ENCODE measurements around the gene MAP3K3.

The MAP3K3 gene

DNA sequence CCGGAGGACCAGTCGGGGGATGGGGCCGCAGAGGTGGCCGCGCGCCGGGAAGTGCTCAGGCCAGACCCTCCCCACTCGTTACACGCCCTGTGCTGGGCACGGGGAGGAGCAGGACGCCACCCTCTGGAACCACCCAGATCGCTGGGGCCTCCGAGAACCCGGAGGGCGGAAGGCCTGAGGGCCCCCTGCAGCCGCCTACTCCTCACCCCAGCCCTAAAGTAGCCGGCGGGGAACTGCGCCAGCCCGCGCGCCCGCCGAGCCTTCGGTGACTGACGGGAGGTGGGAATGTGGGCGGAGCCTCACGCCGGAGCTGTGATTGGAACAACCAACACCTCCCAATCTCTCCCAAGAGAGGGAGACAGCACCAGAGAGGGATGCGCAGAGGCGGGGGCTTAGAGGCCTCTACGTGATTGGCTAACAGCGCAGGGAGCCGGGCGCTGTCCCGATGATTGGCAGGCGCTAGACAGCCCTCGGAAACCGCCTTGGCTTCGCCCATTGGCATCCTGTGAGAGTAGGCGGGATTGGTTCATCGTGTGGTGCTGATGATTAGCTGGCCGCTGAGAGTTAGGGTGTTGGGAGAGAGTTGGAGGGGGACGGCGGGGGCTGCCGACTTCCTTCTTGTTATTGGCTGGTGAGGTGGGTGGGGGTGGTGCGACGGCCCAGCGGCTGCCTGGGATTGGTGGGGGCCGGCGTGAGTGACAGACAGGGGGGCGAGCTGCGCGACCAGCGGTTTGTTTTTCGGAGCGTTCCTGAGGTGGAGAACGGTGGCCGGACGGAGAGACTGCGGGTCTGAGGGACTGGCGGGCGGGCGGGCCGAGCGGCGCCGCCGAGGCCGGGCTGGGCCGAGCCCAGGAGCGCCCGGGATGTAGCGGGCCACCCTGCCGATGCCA, at the start of gene MAP3K3:
Gene MAP3K3, plus strand, starts transcription at position 734 of the 890 bp plus-strand sequence. CDS start 343 bp downstream, outside the sequence.
- DNase-seq: peak; percentile 96

DNA sequence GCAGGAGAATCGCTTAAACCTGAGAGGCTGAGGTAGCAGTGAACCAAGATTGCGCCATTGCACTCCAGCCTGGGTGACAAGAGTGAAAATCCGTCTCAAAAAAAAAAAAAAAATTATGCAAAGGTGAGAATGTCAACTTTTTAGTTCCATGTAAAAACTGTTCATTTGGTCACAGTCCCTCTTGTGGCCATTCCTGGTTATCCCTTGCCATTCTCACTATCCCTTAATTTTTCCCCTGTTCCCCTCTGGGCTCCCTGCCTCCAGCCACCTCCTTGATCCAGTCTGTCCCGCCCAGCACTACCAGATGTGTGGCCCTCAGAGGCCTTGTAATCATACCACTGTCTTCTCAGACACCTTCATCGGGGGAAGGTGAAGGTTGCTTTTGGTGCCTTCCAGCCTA, 48.6 kb upstream of the MAP3K3 start:
- no peak for DNase-seq

DNA sequence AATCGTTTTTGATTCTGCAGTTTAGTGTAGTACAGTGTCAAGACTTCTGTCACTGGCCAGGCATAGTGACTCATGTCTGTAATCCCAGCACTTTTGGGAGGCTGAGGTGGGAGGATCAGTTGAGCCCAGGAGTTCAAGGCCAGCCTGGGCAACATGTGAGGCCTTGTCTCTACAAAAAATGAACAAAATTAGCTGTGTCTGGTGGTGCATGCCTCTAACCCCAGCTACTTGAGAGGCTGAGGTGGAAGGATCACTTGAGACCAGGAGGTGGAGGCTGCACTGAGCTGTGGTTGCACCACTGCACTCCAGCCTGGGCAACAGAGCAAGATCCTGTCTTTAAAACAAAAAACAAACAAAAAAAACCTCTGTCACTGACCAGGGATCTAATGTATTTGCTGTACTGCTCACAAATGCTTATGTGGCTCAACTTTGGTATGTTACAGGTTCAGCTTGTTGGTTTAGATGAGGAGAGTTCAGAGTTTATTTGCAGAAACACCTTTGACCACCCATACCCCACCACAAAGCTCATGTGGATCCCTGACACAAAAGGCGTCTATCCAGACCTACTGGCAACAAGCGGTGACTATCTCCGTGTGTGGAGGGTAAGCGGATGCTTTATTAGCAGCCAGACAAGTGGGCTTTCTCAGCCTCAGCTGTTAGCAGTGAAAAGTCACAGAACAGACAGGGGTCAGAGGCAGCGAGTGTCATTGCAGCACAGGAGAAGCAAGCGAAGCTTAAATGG, 44.0 kb upstream of the MAP3K3 start:
- DNase-seq: no peak

DNA sequence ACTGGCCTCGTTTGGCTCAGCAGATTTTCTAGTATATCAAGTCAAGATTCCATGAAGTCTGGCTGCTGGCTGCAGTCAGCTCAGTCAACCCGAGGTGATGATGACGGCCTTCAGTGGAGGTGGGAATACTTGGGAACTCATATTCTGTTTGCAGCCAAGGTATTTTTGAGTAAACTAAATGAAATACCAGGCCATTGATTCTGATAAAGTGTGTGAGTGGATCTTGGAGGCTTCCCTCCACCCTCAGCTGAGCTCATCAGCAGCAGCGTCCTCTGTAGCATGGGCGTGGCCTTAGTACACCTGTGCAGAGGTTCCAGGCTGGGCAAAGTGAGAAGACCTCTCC, 43.5 kb upstream of the MAP3K3 start:
- no peak for DNase-seq

DNA sequence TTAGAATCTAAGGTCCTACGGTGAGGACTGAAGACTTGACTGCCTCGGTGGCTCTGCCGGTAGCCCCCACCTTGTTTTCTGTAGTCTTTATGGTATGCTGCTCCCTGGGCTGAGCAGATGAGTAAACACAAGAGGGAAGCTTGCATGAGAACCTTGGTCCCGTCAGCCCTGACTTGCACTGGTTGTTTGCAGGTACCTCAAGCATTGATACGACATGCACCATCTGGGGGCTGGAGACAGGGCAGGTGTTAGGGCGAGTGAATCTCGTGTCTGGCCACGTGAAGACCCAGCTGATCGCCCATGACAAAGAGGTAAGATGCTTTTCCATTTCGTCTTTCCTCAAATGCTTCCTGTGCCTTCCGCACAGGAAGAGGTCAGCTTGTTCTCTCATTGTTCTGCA, 42.6 kb upstream of the MAP3K3 start:
- DNase-seq: no peak

DNA sequence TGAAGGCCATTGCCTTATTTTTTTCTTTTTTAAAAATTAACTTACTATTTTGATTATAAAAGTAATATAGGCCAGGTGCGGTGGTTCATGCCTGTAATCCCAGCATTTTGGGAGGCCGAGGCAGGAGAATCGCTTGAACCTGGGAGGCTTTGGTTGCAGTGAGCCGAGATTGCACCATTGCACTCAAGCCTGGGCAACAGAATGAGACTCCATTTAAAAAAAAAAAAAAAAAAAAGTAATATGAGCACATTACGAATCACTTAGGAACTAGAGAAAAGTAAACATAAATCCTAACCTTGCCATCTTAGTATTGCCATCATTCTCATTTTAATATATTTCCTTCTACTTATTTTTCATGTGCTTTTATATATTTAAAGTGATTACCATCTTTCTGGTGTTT, 34.4 kb upstream of the MAP3K3 start:
- no peak for DNase-seq

DNA sequence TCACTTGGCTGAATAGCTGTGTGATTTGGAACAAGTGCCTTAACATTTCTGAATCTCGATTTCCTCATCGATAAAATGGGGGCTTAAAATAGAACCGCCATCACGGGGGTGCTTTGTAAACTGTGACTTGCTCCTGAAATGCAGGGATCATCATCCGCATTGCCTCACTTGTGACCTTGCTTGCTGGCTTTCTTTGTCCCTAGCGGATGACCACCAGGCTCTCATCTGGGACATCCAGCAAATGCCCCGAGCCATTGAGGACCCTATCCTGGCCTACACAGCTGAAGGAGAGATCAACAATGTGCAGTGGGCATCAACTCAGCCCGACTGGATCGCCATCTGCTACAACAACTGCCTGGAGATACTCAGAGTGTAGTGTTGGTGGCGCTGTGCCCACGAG, 33.4 kb upstream of the MAP3K3 start:
- DNase-seq: no peak

DNA sequence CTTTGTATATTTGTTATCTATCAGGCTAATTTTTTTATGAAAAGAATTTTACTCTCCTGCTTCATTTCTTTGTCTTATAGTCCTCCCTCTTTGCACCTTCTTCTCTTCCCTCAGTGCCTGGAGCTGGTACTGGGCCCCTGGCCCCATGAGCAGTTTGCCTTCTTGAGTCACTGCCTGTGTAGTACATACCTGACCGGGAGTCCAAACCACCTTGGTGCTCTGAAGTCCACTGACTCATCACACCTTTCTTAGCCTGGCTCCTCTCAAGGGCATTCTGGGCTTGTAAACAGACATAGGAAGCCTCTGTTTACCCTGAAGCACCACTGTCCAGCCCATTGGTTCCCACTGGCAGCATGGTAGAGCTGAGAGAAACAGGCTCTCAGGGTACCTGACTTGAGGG, 32.6 kb upstream of the MAP3K3 start:
- no peak for DNase-seq

DNA sequence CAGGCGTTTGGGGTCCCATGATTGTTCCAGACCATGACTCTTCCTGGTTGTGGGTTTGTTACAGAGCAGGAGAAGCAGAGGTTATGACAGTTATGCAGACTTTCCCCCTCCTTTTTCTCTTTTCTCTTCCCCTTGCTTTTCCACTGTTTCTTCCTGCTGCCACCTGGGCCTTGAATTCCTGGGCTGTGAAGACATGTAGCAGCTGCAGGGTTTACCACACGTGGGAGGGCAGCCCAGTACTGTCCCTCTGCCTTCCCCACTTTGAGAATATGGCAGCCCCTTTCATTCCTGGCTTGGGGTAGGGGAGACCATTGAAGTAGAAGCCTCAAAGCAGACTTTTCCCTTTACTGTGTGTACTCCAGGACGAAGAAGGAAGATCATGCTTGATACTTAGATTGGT, 29.4 kb upstream of the MAP3K3 start:
- DNase-seq: no peak

DNA sequence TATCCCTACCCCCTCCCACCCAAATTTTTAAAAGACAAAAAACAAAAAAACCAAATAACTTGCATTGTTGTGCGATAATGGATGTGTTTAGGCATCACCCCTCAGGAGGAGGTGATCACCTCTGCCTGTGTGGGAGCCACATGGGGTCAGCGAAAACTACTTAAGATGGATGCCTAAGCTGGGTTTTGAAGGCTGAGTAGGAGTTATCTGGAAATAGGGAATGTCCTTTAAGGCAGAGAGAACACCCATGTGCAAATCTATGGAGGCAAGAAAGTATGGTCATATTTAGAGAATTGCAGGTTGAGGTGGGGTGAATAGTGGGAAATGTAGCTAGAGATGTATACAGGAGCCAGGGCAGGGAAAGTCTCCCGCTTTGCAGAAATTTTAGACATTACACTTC, 27.1 kb upstream of the MAP3K3 start:
- DNase-seq: no peak

DNA sequence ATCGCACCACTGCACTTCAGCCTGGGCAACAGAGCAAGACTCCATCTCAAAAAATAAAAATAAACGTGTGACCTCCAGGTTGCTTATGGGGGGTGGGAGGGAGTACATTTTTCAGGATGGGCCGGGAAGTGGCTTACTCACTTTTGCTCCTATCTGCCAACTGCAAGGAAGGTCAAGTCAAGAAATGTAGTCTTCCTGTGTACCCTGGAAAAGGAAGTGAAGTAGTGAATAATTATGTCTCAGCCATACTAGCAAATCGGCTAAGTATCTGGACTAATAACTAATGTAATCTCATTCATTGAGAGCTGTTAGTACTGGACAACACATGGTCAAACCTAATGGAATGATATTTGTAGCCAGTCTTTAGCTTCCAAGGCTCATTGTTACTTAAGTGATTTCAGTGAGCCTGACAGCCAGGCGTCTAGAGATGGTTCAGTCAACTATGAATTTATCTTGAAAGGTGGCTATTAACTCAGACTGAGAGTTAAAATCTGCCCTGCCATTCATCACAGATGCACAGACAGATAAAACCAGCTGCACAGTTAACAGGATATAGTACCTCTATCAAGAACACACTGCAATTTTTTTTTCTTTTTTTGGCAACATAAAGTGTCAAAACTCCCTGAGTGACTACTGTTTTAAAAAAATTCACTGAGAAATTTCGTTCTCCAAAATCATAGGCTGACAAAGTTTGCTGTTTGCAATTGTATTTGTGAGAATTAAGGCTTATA, 25.2 kb upstream of the MAP3K3 start:
- no peak for DNase-seq

DNA sequence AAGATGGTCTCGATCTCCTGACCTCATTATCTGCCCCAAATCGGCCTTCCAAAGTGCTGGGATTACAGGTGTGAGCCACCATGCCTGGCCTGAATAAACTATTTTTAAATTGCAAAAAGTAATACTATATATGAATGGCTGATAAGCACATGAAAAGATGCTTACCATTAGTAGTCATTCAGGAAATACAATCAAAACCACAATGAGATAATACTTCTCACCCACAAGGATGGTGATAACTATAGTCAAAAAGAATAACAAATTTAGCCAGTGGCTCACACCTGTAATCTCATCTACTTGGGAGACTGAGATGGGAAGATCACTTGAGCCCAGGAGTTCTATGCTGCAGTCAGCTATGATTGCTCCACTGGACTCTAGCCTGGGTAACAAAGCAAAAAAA, 23.9 kb upstream of the MAP3K3 start:
- DNase-seq: no peak

DNA sequence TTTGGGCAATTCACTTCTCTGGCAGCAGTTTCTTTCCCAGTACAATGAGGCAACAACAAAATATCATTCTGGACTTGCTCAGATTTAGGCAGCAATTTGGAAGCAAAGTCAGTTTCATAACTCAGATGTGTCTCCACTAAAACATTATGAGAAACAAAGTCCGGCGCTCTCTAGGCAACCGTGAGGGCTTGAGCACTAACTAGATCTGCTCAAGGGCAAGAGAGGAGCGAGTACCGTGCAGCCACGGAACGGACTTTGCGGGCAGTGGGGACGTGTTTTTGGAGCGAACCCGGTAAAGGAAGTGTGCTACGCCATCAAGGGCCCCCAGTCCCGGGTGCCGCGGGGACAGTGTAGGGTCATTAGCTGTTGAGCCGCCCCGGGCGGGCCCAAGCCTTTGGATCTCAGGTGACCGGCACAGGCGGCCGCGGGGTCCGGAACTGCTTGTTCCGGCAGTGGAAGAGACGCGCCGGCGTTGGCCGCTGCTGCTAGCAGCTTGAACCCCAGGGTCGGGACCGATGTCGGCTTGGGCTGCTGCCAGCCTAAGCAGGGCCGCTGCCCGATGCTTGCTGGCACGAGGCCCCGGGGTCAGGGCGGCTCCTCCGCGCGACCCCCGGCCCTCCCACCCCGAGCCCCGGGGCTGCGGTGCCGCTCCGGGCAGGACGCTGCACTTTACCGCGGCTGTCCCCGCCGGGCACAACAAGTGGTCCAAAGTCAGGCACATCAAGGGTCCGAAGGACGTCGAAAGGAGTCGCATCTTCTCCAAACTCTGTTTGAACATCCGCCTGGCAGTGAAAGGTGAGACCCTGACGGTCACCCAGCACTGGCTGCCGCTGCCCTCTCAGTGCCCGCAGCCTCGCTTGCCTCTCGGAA, 21.4 kb upstream of the MAP3K3 start, which contains the start of gene TACO1:
Gene TACO1, plus strand, starts transcription at position 327 of the 870 bp plus-strand sequence. Its CDS starts 189 bp downstream, at position 516.
- peak; percentile 36 for DNase-seq

DNA sequence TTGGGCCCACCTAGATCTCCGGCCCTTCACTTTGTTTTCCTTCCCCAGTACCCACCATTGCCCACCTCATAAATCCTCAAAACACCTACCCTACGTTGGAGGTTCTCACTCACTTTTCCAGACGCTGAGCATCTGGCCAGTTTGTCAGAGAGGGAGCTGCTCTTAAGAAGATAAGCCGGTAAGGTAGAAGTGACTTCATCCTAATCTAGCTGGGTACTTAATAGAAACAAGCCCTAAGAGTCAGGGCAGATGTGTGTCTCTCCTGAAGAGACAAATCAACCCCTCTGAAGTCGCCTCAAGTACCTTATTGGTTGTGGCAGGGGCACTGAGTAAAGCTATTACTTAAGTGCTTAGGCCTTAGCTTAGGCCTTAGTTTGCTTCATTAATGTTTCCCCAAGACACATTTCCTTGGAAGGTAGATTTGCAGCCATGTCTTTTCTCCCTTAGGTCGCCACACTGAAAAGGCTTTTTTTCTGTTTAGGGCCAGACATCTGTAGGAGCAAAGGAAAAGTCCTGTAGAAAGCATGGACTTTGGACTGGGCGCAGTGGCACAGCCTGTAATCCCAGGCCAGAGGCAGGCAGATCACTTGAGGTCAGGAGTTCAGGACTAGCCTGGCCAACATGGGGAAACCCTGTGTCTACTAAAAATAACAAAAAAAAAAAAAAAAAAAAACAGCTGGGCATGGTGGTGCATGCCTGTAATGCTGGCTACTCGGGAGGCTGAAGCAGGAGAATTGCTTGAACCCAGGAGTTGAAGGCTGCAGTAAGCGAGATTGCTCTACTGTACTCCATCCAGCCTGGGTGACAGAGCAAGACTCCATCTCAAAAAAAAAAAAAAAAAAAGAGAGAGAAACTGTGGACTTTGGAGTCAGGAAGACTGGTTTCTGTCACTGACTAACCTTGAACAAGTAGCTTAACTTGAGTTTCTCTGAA, 20.5 kb upstream of the MAP3K3 start:
- no peak for DNase-seq

DNA sequence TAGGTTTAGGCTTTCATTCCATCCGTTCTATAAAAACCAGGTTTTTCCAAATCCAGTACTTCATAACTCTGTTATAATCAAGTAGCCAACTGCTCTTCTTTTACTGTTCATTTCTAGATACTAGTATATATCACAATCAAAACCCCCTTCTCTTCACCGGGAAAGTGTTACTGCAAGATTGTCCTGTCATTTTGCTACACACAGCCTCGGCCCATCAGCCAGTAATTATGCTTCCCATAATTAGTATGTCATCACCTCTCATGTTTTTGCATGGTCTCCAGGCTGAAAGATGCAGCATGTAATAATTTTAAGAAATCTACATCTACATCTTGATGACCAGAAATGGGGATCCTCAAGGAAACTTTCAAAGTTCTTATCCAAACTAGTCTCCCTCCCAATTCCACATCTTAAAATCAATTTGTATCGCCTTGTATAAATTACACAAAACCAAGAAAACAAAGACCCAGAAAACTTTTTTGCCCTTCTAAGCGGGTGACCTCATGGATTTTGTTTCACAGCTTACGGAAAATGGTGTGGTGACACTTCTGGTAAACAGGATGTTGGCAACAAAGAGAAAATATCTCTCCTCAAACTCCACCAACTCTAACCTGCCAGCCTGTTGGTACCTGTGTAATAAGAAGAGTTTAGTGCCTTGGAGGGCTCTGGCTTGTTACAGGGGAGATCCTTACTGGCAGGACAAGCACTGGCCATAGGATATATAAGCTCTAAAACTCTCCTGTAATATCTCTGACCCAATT, 12.2 kb upstream of the MAP3K3 start:
- no peak for DNase-seq

DNA sequence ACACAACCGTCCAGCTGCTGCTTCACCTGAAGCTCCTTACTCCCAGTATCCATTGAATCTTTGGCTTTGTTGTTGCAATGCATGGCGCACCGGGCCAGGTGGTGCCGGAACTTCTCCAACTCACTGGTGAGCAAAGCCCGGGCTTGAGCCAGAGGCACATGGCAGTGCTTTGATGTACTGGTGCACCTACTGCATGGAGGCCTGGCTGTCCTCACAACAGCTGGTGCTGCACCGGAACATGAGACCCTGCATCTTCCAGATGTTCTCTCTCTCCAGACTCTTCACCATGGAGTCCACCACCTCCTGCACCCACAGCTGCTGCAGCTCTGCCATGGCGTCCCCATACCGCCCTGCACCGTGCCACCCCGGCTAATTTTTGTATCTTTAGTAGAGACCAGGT, 11.4 kb upstream of the MAP3K3 start:
- no peak for DNase-seq

DNA sequence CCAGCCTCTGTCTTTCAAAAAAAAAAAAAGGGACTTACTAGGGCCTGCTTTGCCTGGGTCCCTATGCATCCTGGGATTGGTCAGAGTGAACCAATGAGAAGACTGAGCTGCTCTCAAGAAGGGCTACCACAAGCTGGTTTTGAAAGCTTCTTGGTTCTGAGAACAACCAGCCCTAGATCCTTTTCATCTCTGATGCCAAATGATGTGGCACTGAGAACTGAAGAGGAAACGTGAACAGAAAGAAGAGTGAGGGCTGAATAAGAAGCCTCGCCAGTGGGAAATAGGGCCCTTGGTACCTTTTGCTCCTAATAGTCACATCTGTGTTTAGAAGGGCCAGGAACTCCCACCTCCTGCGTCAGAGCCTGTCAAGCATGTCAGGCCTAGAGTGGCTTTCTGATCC, 10.9 kb upstream of the MAP3K3 start:
- no peak for DNase-seq

DNA sequence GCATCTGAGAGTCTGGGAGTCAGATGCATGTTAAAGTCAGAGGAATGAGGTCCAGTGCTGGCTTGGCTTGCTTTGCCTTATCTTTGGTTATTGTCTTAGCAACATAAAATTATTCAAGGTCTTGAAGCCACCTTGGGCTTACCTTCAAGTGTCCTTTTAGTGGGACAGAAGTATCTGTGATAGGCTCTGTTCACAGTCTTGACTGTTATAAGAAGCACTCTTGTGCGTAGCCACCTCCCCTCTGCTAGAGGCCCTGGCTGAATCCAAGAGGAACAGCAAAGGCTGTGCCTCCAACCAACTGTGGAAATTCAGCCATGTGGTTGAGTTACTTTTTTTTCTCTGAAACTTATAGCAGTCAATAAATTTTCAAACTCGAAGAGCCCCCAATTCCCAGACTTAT, 8.6 kb upstream of the MAP3K3 start:
- DNase-seq: no peak

DNA sequence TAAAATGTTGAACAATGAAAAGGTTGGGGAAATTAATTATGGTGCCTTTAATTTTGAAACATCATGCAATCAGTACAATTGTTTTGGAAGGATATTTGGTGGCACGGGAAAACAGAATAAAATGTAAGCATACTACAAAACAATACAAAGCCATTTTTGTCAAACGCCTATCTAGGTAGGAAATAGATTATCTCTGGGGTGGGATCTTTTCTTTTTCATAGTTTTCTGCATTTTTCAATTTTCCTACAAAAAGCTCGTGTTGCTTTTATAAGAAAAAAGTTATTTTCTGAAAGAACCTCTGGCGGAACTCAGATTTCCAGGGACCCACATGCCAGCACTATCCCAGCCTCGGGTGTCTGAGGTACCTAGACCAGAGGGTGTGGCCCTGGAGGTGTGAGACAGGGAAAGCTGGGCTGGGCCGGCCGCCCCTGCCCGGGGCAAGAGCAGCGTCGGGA, 961 bp upstream of the MAP3K3 start:
- DNase-seq: no peak

DNA sequence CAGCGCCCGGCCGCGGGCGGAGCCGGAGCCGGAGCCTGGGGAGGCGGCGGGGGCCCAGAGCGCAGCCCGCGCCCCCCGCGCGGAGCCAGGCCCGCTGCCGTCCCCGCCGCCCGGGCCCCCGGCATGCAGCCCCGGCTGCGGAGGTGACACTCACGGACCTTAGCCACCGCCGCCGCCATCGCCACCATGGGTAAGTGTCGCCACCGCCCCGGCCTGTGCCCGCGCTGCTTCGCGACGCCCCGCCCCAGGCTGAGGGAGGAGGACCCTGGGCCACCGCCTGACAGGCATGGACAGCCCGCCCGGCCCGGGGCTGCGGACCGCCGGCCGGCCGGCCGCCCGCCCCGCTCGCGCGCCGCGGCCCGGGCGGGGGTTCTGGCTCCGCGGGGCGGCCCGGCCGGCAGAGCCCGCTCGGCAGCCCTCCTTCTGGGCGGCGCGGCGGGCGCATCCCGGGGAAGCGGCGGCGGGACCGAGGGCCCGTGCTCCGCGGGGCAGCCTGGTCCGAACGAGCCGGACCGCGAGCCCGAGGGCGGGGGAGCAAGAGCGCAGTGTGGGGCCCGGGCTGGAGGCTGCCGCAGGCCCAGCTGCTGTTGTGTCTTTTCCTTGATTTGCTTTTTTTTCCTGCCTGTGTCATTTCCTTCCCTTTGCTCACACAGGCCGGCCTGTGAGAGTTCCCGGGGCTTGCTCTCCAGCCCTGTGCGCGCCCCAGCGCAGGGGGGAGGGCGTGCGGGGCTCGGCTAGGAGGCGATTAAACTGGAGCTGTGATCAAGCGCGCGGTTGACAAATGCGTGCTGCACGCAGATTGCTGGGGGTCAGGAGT, 565 bp downstream of the MAP3K3 start:
- DNase-seq: no peak

All from DMS79 (cell line).